Measurements from ENCODE around the gene ADAMTS10.
"Not testable (repeated sequence)": the region's sequence is repeated elsewhere in the genome, so short reads cannot be mapped to it uniquely, and the experiment has no call there.

Gene ADAMTS10

GRCh38 chr19:8576273-8576993 lies 34.1 kb downstream of the ADAMTS10 start:
- TF ChIP-seq POLR2A (IDR thresholded peaks at IDR 0.05; ENCODE audit: extremely low read depth, insufficient read length), result peak; percentile 50
- peak; percentile 68; the same call in 1 of the 2 replicates for TF ChIP-seq MAX (IDR thresholded peaks at IDR 0.05; ENCODE audit: low read depth, low read length)
- peak; percentile 87 for TF ChIP-seq MYC (IDR thresholded peaks at IDR 0.05; ENCODE audit: low read depth, low read length)
- peak; percentile 5 for TF ChIP-seq CTCF (IDR thresholded peaks at IDR 0.05; ENCODE audit: low read depth, low read length)
- DNase-seq (ENCODE audit: low read depth), result peak; percentile 100
- H3K4me3 ChIP-seq (ENCODE audit: low read depth, low read length), result peak overlapping the region; percentile 80

GRCh38 chr19:8575467-8575997 lies 35.0 kb downstream of the ADAMTS10 start:
- peak overlapping the region; percentile 80 for H3K4me3 ChIP-seq (ENCODE audit: low read depth, low read length)

GRCh38 chr19:8574619-8574922 lies 35.9 kb downstream of the ADAMTS10 start:
- H3K4me3 ChIP-seq (ENCODE audit: low read depth, low read length), result peak overlapping the region; percentile 80
- not testable (repeated sequence) for DNase-seq (ENCODE audit: low read depth)

More at GRCh38 chr19:8575467-8575997, 35.0 kb downstream of the ADAMTS10 start:
- TF ChIP-seq MAX (IDR thresholded peaks at IDR 0.05; ENCODE audit: low read depth, low read length) (no peak), POLR2A (IDR thresholded peaks at IDR 0.05; ENCODE audit: extremely low read depth, insufficient read length) (no peak), CTCF (IDR thresholded peaks at IDR 0.05; ENCODE audit: low read depth, low read length) (no peak), MYC (IDR thresholded peaks at IDR 0.05; ENCODE audit: low read depth, low read length) (peak; percentile 11; the same call in 1 of the 2 replicates)
- peak; percentile 88 for DNase-seq (ENCODE audit: low read depth)

GRCh38 chr19:8573316-8573715 lies 37.2 kb downstream of the ADAMTS10 start:
- no peak for DNase-seq (ENCODE audit: low read depth)

GRCh38 chr19:8571006-8571411 lies 39.5 kb downstream of the ADAMTS10 start:
- TF ChIP-seq CTCF (IDR thresholded peaks at IDR 0.05; ENCODE audit: low read depth, low read length) (no peak), MAX (IDR thresholded peaks at IDR 0.05; ENCODE audit: low read depth, low read length) (peak; percentile 63), MYC (IDR thresholded peaks at IDR 0.05; ENCODE audit: low read depth, low read length) (peak; percentile 31; the same call in 1 of the 2 replicates)
- peak overlapping the region; percentile 44 for H3K4me3 ChIP-seq (ENCODE audit: low read depth, low read length)
- peak; percentile 100 for DNase-seq (ENCODE audit: low read depth)

More at GRCh38 chr19:8573316-8573715, 37.2 kb downstream of the ADAMTS10 start:
- TF ChIP-seq POLR2A (IDR thresholded peaks at IDR 0.05; ENCODE audit: extremely low read depth, insufficient read length) (no peak), MYC (IDR thresholded peaks at IDR 0.05; ENCODE audit: low read depth, low read length) (no peak), CTCF (IDR thresholded peaks at IDR 0.05; ENCODE audit: low read depth, low read length) (no peak), MAX (IDR thresholded peaks at IDR 0.05; ENCODE audit: low read depth, low read length) (no peak)
- H3K4me3 ChIP-seq (ENCODE audit: low read depth, low read length), result peak overlapping the region; percentile 49

- TF ChIP-seq MAX (IDR thresholded peaks at IDR 0.05; ENCODE audit: low read depth, low read length), result no peak; the same call in 1 of the 2 replicates
- TF ChIP-seq MYC (IDR thresholded peaks at IDR 0.05; ENCODE audit: low read depth, low read length), result peak; percentile 82
- no peak for TF ChIP-seq POLR2A (IDR thresholded peaks at IDR 0.05; ENCODE audit: extremely low read depth, insufficient read length)
- TF ChIP-seq CTCF (IDR thresholded peaks at IDR 0.05; ENCODE audit: low read depth, low read length), result peak; percentile 40
- H3K4me3 ChIP-seq (ENCODE audit: low read depth, low read length), result peak overlapping the region; percentile 43
- peak; percentile 100 for DNase-seq (ENCODE audit: low read depth)
These were observed 41.3 kb downstream of the ADAMTS10 start for GRCh38 chr19:8569066-8569771.
